Measurements from ENCODE around the gene SLC39A11. TPM values are rescaled to one million over a fixed set of nuclear protein-coding genes. Genes with fewer than 3 reads are reported as not detected.

The SLC39A11 gene
- polyA plus RNA-seq, 3 donors from 2014 or later, result 13.7 to 25.8 (median 16.2) TPM

- Mint-ChIP-seq H3K27ac (peak overlapping the region in 1 of 6 donors; percentile 51), H3K4me1 (no peaks in the 10 kb centered on the region), H3K36me3 (no peaks in the 10 kb centered on the region), H3K4me3 (no peak overlapping the region), H3K9me3 (no peaks in the 10 kb centered on the region), H3K27me3 (ENCODE audit: low read depth in 3 of 3) (peaks cover 0 to 5% (median 2%) of the 10 kb centered on the region in 3 donors)
- DNase-seq, result no peak
Measured at GRCh38 chr17:73123606-73124320, 31.3 kb upstream of the SLC39A11 start.

- H3K4me1 Mint-ChIP-seq, result no peaks in the 10 kb centered on the region
- H3K9me3 Mint-ChIP-seq, result no peaks in the 10 kb centered on the region
- no peaks in the 10 kb centered on the region for H3K36me3 Mint-ChIP-seq
- H3K27ac Mint-ChIP-seq, result no peak overlapping the region
- no peak overlapping the region for H3K4me3 Mint-ChIP-seq
- peaks cover 0 to 5% (median 2%) of the 10 kb centered on the region in 3 donors for H3K27me3 Mint-ChIP-seq (ENCODE audit: low read depth in 3 of 3)
- no peak for DNase-seq
Measured at GRCh38 chr17:73122953-73123605, 30.6 kb upstream of the SLC39A11 start.

- no peak for DNase-seq
Measured at GRCh38 chr17:73121506-73121905, 29.0 kb upstream of the SLC39A11 start.

GRCh38 chr17:73119631-73120030 is 27.1 kb upstream of the SLC39A11 start:
- H3K27ac Mint-ChIP-seq, result no peak overlapping the region
- no peaks in the 10 kb centered on the region for H3K9me3 Mint-ChIP-seq

More at GRCh38 chr17:73121506-73121905, 29.0 kb upstream of the SLC39A11 start:
- Mint-ChIP-seq H3K27me3 (ENCODE audit: low read depth in 3 of 3) (peaks cover 0 to 4% (median 2%) of the 10 kb centered on the region in 3 donors), H3K4me3 (no peak overlapping the region), H3K27ac (peak overlapping the region in 1 of 6 donors; percentile 79), H3K9me3 (no peaks in the 10 kb centered on the region), H3K4me1 (no peaks in the 10 kb centered on the region), H3K36me3 (no peaks in the 10 kb centered on the region)

GRCh38 chr17:73118951-73119391 is 26.5 kb upstream of the SLC39A11 start:
- H3K9me3 Mint-ChIP-seq, result no peaks in the 10 kb centered on the region
- H3K4me3 Mint-ChIP-seq, result no peak overlapping the region
- no peak overlapping the region for H3K27ac Mint-ChIP-seq
- no peaks in the 10 kb centered on the region for H3K36me3 Mint-ChIP-seq
- H3K27me3 Mint-ChIP-seq (ENCODE audit: low read depth in 3 of 3), result peaks cover 2 to 9% (median 5%) of the 10 kb centered on the region in 3 donors
- no peaks in the 10 kb centered on the region for H3K4me1 Mint-ChIP-seq
- DNase-seq, result no peak

More at GRCh38 chr17:73119631-73120030, 27.1 kb upstream of the SLC39A11 start:
- Mint-ChIP-seq H3K4me3 (no peak overlapping the region), H3K4me1 (no peaks in the 10 kb centered on the region), H3K36me3 (no peaks in the 10 kb centered on the region), H3K27me3 (ENCODE audit: low read depth in 3 of 3) (peaks cover 2 to 8% (median 5%) of the 10 kb centered on the region in 3 donors)
- DNase-seq, result no peak

GRCh38 chr17:73118139-73118538 is 25.7 kb upstream of the SLC39A11 start:
- H3K27me3 Mint-ChIP-seq (ENCODE audit: low read depth in 3 of 3), result peaks cover 3 to 9% (median 5%) of the 10 kb centered on the region in 3 donors
- no peaks in the 10 kb centered on the region for H3K9me3 Mint-ChIP-seq
- no peaks in the 10 kb centered on the region for H3K4me1 Mint-ChIP-seq
- no peaks in the 10 kb centered on the region for H3K36me3 Mint-ChIP-seq
- no peak overlapping the region for H3K4me3 Mint-ChIP-seq
- no peak for DNase-seq
- no peak overlapping the region for H3K27ac Mint-ChIP-seq

GRCh38 chr17:73112246-73112645 is 19.8 kb upstream of the SLC39A11 start:
- Mint-ChIP-seq H3K27ac (no peak overlapping the region), H3K4me1 (no peaks in the 10 kb centered on the region), H3K4me3 (no peak overlapping the region), H3K27me3 (ENCODE audit: low read depth in 3 of 3) (peaks cover 4 to 9% (median 6%) of the 10 kb centered on the region in 3 donors), H3K9me3 (no peaks in the 10 kb centered on the region), H3K36me3 (no peaks in the 10 kb centered on the region)
- no peak for DNase-seq

- H3K4me3 Mint-ChIP-seq, result no peak overlapping the region
- peaks cover 4 to 9% (median 6%) of the 10 kb centered on the region in 3 donors for H3K27me3 Mint-ChIP-seq (ENCODE audit: low read depth in 3 of 3)
- no peaks in the 10 kb centered on the region for H3K4me1 Mint-ChIP-seq
- no peaks in the 10 kb centered on the region for H3K36me3 Mint-ChIP-seq
- no peak for DNase-seq
- H3K9me3 Mint-ChIP-seq, result no peaks in the 10 kb centered on the region
- no peak overlapping the region for H3K27ac Mint-ChIP-seq
Measured at GRCh38 chr17:73111386-73111785, 18.9 kb upstream of the SLC39A11 start.

- Mint-ChIP-seq H3K36me3 (no peaks in the 10 kb centered on the region), H3K4me1 (no peaks in the 10 kb centered on the region), H3K27me3 (ENCODE audit: low read depth in 3 of 3) (peaks cover 2 to 6% (median 4%) of the 10 kb centered on the region in 3 donors), H3K27ac (no peak overlapping the region), H3K9me3 (no peaks in the 10 kb centered on the region), H3K4me3 (no peak overlapping the region)
- no peak for DNase-seq
Measured at GRCh38 chr17:73107191-73107590, 14.7 kb upstream of the SLC39A11 start.

- H3K4me1 Mint-ChIP-seq, result no peaks in the 10 kb centered on the region
- no peaks in the 10 kb centered on the region for H3K9me3 Mint-ChIP-seq
- H3K27me3 Mint-ChIP-seq (ENCODE audit: low read depth in 3 of 3), result peaks cover 2 to 8% (median 4%) of the 10 kb centered on the region in 3 donors
- no peaks in the 10 kb centered on the region for H3K36me3 Mint-ChIP-seq
- H3K27ac Mint-ChIP-seq, result no peak overlapping the region
- no peak overlapping the region for H3K4me3 Mint-ChIP-seq
- DNase-seq, result no peak
Measured at GRCh38 chr17:73105431-73105830, 12.9 kb upstream of the SLC39A11 start.

- Mint-ChIP-seq H3K27ac (no peak overlapping the region), H3K4me3 (no peak overlapping the region), H3K27me3 (ENCODE audit: low read depth in 3 of 3) (peaks cover 2 to 6% (median 4%) of the 10 kb centered on the region in 3 donors), H3K36me3 (no peaks in the 10 kb centered on the region), H3K9me3 (no peaks in the 10 kb centered on the region), H3K4me1 (peaks cover 0 to 2% of the 10 kb centered on the region in 2 donors)
- no peak for DNase-seq
Measured at GRCh38 chr17:73104450-73104849, 12.0 kb upstream of the SLC39A11 start.

GRCh38 chr17:73103641-73104335 is 11.3 kb upstream of the SLC39A11 start:
- H3K27me3 Mint-ChIP-seq (ENCODE audit: low read depth in 3 of 3), result peaks cover 2 to 6% (median 4%) of the 10 kb centered on the region in 3 donors
- peaks cover 0 to 6% of the 10 kb centered on the region in 2 donors for H3K4me1 Mint-ChIP-seq
- H3K4me3 Mint-ChIP-seq, result no peak overlapping the region
- no peak for DNase-seq
- no peaks in the 10 kb centered on the region for H3K9me3 Mint-ChIP-seq
- no peak overlapping the region for H3K27ac Mint-ChIP-seq
- no peaks in the 10 kb centered on the region for H3K36me3 Mint-ChIP-seq

GRCh38 chr17:73101031-73101430 is 8.5 kb upstream of the SLC39A11 start:
- Mint-ChIP-seq H3K4me3 (no peak overlapping the region), H3K27me3 (ENCODE audit: low read depth in 3 of 3) (peaks cover 4 to 13% (median 12%) of the 10 kb centered on the region in 3 donors), H3K27ac (no peak overlapping the region), H3K9me3 (no peaks in the 10 kb centered on the region), H3K4me1 (peaks cover 6 to 16% of the 10 kb centered on the region in 2 donors), H3K36me3 (no peaks in the 10 kb centered on the region)
- DNase-seq, result no peak

- H3K9me3 Mint-ChIP-seq, result no peaks in the 10 kb centered on the region
- H3K4me3 Mint-ChIP-seq, result no peak overlapping the region
- no peaks in the 10 kb centered on the region for H3K36me3 Mint-ChIP-seq
- H3K27me3 Mint-ChIP-seq (ENCODE audit: low read depth in 3 of 3), result peaks cover 4 to 15% (median 14%) of the 10 kb centered on the region in 3 donors
- H3K4me1 Mint-ChIP-seq, result peaks cover 6 to 16% of the 10 kb centered on the region in 2 donors
- no peak for DNase-seq
- H3K27ac Mint-ChIP-seq, result no peak overlapping the region
Measured at GRCh38 chr17:73100363-73100762, 7.9 kb upstream of the SLC39A11 start.
